Activated naive CD8-positive, alpha-beta T cell treated with anti-CD3 and anti-CD28 coated beads, Interleukin-2, amount 50 U/mL, for 24 hours (primary cell): Measurements from ENCODE around the gene KATNAL2.

Experiments used
- ATAC-seq: fragments of 150-1000 bp; cut with Tn5 transposase; one replicate; pipeline ENCODE4 v1.10.0; 2021
- DNase-seq: peaks from one replicate; pipeline ENCODE4 v3.0.0; 2021
- H3K27ac Mint-ChIP-seq: one replicate; pipeline ENCODE4 v1.8.0; 2021; ENCODE audit warnings: mild to moderate bottlenecking, mixed read lengths
- H3K27me3 Mint-ChIP-seq: one replicate; pipeline ENCODE4 v1.8.0; 2021; ENCODE audit warnings: mixed read lengths
- H3K36me3 Mint-ChIP-seq: one replicate; pipeline ENCODE4 v1.8.0; 2021; ENCODE audit warnings: low read depth, mixed read lengths
- H3K4me1 Mint-ChIP-seq: one replicate; pipeline ENCODE4 v1.8.0; 2021; ENCODE audit warnings: mixed read lengths
- H3K4me3 Mint-ChIP-seq: one replicate; pipeline ENCODE4 v1.8.0; 2021; ENCODE audit warnings: mild to moderate bottlenecking, moderate library complexity, mixed read lengths
- H3K9me3 Mint-ChIP-seq: one replicate; pipeline ENCODE4 v1.8.0; 2021; ENCODE audit warnings: mixed read lengths

KATNAL2 gene, protein sequence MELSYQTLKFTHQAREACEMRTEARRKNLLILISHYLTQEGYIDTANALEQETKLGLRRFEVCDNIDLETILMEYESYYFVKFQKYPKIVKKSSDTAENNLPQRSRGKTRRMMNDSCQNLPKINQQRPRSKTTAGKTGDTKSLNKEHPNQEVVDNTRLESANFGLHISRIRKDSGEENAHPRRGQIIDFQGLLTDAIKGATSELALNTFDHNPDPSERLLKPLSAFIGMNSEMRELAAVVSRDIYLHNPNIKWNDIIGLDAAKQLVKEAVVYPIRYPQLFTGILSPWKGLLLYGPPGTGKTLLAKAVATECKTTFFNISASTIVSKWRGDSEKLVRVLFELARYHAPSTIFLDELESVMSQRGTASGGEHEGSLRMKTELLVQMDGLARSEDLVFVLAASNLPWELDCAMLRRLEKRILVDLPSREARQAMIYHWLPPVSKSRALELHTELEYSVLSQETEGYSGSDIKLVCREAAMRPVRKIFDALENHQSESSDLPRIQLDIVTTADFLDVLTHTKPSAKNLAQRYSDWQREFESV

DNA sequence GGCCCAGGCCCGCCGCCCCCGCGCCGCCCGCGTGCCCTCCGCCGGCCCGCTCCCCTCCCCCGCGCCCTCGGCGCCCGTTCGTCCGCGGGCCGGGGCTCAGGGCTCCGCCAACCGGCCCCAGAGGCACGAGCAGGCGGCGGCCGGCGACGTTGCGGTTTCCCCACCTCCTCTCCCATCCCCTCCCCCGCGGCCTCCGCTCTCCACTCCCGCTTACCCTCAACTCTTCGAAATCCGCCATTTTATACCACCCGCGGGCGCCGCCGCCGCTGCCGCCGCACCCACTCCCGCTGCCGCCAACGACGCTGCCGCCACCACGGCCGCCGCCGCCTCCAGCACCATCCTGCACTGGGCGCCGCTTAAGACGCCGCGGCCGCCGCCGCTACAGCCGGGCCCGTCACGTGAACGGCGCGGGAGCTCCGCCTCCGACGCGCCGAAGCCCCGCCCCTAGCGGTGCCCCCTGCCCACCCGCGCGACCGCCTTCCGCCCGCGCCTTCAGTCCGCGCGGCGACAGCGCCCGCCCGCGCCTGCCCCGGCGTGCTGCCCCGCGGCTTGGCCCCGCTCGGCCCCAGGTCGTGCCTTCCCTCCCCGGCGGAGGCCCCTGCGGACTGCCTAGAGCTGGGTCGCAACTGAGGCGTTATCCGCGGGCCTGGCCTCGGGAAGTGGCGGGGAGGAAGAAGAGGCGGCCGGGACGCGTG lies at the start of gene KATNAL2, which contains the start of gene PIAS2:
KATNAL2 (plus strand) TSS at position 495 of the 695 bp plus-strand sequence. CDS start 29,271 bp downstream, outside the sequence.
PIAS2 (minus strand) TSS at position 400 of the 695 bp plus-strand sequence; CDS start at position 238, 162 bp downstream.
- ATAC-seq: peak; percentile 91
- Mint-ChIP-seq H3K27me3 (no peaks in the 10 kb centered on the region), H3K4me1 (peaks cover 51% of the 10 kb centered on the region), H3K4me3 (peak within 1 kb of the TSS; percentile 89), H3K27ac (peak within 1 kb of the TSS; percentile 88), H3K9me3 (no peaks in the 10 kb centered on the region), H3K36me3 (peaks cover 4% of the 10 kb centered on the region)
- DNase-seq: peak; percentile 78

DNA sequence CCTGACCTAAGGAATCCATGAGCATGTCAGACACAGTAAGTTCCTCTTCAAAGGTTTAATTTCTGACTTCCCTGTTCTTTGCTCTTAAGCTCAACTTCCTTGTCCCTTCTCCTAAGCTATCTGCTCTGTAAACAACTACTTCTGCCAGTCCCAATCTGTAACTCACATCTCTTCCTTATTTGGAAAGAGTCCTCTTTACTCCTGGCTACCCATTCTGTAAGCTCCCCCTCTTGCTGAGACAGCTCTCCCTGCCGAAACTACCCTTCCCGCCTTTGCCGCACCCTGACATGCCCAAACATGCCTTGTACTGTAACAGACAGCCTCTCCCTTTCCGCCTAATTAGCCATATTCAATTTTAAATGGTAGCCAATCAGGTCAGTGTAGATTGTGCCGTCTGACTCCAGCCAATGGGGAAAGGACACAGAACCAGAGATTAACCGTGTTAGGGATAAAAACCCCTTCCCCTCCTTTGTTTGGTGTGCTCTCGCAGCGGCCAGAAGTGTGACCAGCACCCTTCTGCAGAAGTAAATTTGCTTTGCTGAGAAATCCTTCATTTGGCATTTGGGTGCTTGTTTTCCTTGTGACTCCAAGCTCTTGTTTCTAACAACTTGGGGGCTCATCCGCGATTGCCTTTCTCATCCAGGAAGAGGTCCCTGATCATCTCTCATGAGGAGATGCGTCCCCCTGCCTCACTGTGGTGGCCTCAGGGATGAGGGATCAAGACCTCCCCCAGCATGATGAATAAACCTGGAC lies 49.1 kb upstream of the KATNAL2 start:
- no peak for ATAC-seq
- no peak overlapping the region for H3K27ac Mint-ChIP-seq

DNA sequence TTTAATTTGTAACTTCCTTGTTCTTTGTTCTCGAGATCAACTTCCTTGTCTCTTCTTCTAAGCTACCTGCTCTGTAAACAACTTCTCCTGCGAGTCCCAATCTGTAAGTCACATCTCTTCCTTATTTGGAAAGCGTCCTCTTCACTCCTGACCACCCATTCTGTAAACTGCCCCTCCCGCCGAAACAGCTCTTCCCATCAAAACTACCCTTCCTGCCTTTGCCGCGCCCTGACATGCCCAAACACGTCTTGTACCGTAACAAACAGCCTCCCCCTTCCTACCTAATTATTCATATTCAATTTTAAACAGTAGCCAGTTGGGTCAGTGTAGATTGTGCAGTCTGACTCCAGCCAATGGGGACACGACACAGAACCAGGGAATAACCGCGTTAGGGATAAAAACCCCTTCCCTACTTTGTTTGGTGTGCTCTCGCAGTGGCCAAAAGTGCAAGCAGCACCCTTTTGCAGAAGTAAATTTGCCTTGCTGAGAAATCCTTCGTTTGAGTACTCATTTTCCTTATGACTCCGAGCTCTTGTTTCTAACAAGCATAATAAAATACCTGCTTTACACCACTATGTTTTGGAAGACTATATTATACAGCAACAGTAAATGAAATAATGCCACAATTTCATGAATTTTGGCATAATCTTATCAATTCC lies 39.9 kb upstream of the KATNAL2 start:
- no peak for ATAC-seq
- Mint-ChIP-seq H3K9me3 (peaks cover 43% of the 10 kb centered on the region), H3K36me3 (peaks cover 67% of the 10 kb centered on the region), H3K27ac (no peak overlapping the region), H3K27me3 (no peaks in the 10 kb centered on the region), H3K4me1 (peaks cover 18% of the 10 kb centered on the region), H3K4me3 (no peak overlapping the region)
- no peak for DNase-seq

More for the DNA sequence above, 49.1 kb upstream of the KATNAL2 start:
- peaks cover 16% of the 10 kb centered on the region for H3K4me1 Mint-ChIP-seq
- no peak overlapping the region for H3K4me3 Mint-ChIP-seq
- no peaks in the 10 kb centered on the region for H3K27me3 Mint-ChIP-seq
- H3K9me3 Mint-ChIP-seq: peaks cover 34% of the 10 kb centered on the region
- no peak for DNase-seq
- H3K36me3 Mint-ChIP-seq: peaks cover 51% of the 10 kb centered on the region

DNA sequence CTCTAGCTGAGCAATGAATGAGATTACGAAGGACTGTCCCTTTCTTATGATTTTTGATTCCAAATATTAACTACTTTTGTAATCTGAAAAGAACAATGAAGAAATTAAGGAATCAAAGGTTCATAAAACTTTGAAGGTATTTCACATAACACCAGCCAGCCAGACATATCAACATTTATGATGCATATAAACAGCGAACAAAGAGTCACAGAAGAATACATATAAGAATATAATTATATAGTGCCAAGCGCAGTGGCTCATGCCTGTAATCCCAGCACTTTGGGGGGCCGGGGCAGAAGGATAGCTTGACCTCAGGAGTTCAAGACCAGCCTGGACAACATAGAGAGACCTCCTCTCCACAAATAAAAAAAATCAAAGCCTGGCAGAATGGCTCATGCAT lies 34.2 kb upstream of the KATNAL2 start:
- Mint-ChIP-seq H3K4me1 (peaks cover 4% of the 10 kb centered on the region), H3K27me3 (no peaks in the 10 kb centered on the region), H3K4me3 (no peak overlapping the region), H3K9me3 (peaks cover 12% of the 10 kb centered on the region), H3K27ac (no peak overlapping the region), H3K36me3 (peaks cover 41% of the 10 kb centered on the region)
- DNase-seq (no peak), ATAC-seq (no peak)

DNA sequence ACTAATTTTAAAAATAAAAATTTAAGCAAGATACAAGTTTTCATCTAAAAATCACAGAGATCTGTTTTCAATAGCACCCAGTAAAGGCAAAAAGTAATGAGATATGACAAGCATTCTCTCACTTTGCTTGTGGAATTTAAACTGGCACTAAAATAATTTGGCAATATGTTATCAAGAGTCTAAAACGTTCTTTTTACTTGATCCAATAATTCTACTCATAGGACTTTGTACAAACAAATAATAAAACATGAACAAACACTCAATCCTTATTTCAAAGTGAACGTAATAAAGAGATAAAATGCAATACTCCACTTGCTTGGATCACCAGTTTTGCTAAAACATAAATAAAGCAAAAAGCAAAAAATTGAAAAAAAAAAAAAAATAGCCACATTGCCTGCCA lies 30.5 kb upstream of the KATNAL2 start:
- peaks cover 24% of the 10 kb centered on the region for H3K9me3 Mint-ChIP-seq
- ATAC-seq: no peak
- H3K4me1 Mint-ChIP-seq: peaks cover 19% of the 10 kb centered on the region
- peaks cover 40% of the 10 kb centered on the region for H3K36me3 Mint-ChIP-seq
- H3K4me3 Mint-ChIP-seq: no peak overlapping the region
- no peaks in the 10 kb centered on the region for H3K27me3 Mint-ChIP-seq
- no peak for DNase-seq
- H3K27ac Mint-ChIP-seq: no peak overlapping the region

DNA sequence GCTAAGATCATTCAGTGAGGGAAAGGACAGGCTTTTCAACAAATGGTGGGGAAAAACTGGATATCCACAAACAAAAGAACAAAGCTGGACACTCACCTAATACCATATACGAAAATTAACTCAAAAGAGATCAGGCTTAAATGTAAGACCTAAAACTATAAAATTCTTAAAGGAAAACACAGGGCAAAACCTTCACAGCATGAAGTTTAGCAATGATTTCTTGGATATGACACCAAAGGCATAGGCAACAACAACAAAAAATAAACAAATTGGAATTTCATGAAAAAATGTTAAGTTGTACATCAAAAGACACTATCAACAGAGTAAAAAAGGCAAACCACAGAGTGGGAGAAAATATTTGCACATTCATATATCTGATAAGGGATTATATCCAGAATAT lies 28.4 kb upstream of the KATNAL2 start:
- Mint-ChIP-seq H3K36me3 (peaks cover 45% of the 10 kb centered on the region), H3K4me3 (no peak overlapping the region), H3K9me3 (peaks cover 24% of the 10 kb centered on the region), H3K4me1 (peaks cover 38% of the 10 kb centered on the region), H3K27ac (no peak overlapping the region), H3K27me3 (no peaks in the 10 kb centered on the region)
- no peak for DNase-seq
- no peak for ATAC-seq

DNA sequence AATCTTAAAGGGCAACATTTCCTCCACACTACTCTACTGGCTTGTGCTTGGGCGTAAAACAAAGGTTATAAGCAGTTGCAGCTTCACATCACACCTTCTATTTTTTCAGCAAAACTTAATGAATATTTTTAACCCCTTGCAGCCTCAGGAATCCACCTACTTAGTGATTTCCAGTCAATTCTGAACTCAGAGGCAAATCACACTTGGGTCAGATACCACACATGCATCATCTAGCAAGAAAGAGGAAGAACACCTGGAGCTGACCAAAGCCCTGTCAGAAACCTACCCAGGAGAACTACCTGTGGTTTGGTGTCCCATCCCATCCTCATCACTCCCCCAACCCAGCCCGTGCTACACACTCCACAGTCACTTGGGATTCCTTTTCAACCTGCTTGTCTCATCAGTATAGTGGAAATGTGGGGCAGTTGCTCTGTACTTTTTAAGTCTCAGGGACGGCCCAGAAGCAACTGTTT lies 25.6 kb upstream of the KATNAL2 start:
- no peak overlapping the region for H3K4me3 Mint-ChIP-seq
- H3K9me3 Mint-ChIP-seq: peaks cover 29% of the 10 kb centered on the region
- H3K27ac Mint-ChIP-seq: peak overlapping the region; percentile 46
- DNase-seq (peak; percentile 10), ATAC-seq (peak; percentile 87)
- H3K36me3 Mint-ChIP-seq: peaks cover 51% of the 10 kb centered on the region
- no peaks in the 10 kb centered on the region for H3K27me3 Mint-ChIP-seq
- H3K4me1 Mint-ChIP-seq: peaks cover 55% of the 10 kb centered on the region

DNA sequence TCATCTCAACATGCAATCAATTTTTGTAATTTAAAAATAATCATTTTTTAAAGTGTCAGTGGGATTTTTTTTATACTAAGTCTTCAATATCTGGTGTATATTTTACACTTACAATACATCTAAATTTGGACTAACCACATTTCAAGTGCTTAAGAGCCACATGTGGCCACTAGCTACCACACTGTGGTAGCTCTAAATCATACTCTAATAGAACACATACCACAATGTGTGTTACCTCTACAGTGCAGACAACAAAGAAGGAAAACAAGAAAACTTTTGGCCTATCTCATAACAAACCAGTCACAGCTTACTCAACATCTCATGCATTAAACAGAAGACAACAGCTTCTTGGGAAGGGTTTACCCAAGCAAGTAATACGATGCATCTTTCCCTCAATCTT lies 24.6 kb upstream of the KATNAL2 start:
- Mint-ChIP-seq H3K9me3 (peaks cover 29% of the 10 kb centered on the region), H3K4me3 (no peak overlapping the region), H3K4me1 (peaks cover 59% of the 10 kb centered on the region), H3K27me3 (no peaks in the 10 kb centered on the region), H3K36me3 (peaks cover 49% of the 10 kb centered on the region), H3K27ac (peak overlapping the region; percentile 31)
- DNase-seq (no peak), ATAC-seq (no peak)

DNA sequence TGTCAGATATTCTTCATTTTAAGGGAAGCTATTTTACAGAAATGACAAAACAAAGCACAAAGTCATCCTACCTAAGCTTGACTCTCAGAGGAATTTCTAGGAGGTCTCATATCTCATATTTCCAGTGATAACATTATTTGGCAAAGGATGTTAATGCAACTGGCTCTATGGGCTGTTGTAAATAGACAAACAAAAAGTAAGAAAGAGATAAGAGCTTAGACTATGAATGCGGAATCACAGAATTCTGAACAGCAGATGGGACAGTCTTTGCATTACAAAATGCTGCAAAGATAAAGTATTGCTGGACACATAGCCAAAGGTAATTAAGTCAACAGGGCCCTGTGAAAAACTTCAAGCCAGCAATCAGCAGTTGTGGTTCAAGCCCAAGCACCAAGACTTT lies 24.0 kb upstream of the KATNAL2 start:
- H3K4me1 Mint-ChIP-seq: peaks cover 59% of the 10 kb centered on the region

DNA sequence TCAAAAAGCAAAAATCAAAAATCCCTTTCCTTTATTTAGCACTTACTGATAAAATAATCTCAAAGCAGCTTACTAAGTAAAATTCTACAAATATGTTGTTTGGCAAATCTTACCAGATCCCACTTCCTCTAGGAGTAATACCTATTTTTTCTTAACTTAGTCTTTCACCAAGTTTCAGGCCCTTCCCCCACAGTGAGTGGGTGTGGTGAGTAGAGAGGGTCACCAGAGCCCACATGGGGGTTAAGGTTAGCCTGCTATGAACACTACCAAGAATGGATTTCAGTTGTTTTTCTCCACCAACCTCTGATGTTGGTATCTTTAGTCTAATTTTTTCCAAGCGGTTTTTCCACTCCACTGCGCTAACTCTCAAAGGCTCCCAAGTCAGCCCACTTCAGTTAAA lies 23.3 kb upstream of the KATNAL2 start:
- peaks cover 19% of the 10 kb centered on the region for H3K9me3 Mint-ChIP-seq
- H3K27ac Mint-ChIP-seq: peak overlapping the region; percentile 77
- ATAC-seq: peak; percentile 49
- no peaks in the 10 kb centered on the region for H3K27me3 Mint-ChIP-seq
- H3K4me1 Mint-ChIP-seq: peaks cover 59% of the 10 kb centered on the region
- H3K4me3 Mint-ChIP-seq: peak overlapping the region; percentile 8
- peak; percentile 31 for DNase-seq
- peaks cover 37% of the 10 kb centered on the region for H3K36me3 Mint-ChIP-seq

More for the DNA sequence above, 24.0 kb upstream of the KATNAL2 start:
- ATAC-seq (no peak), DNase-seq (no peak)
- Mint-ChIP-seq H3K27ac (peak overlapping the region; percentile 31), H3K9me3 (peaks cover 27% of the 10 kb centered on the region), H3K4me3 (no peak overlapping the region), H3K36me3 (peaks cover 44% of the 10 kb centered on the region), H3K27me3 (no peaks in the 10 kb centered on the region)

DNA sequence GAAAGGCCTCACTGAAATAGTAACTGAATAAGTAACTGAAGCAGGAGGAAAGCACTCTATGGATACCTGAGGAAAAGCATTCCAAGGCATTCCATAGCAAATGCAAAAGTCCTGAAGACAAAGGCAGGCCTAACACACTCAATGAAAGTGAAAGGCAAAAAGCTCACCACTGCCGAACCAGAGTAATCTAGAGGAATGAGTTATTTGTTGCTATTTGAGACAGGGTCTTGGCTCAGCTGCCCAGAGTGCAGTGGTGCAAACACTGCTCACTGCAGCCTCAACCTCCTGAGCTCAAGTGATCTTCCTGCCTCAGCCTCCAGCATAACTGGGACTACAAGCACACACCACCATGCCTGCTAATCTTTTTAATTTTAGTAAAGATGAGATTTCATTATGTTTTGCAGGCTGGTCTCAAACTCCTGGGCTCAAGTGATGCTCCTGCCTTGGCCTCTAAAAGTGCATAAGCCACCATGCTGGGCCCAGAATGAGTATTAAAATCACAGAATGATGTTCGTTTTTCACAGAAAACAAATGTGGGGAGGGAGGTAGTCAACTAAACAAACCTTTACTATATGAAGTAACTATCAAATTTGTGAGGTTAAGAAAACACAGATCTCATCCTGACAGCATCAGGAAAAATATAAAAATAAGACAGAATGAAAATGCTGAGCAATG lies 18.0 kb upstream of the KATNAL2 start:
- DNase-seq (no peak), ATAC-seq (peak; percentile 33)
- H3K27ac Mint-ChIP-seq: no peak overlapping the region
- peaks cover 33% of the 10 kb centered on the region for H3K36me3 Mint-ChIP-seq
- H3K27me3 Mint-ChIP-seq: no peaks in the 10 kb centered on the region
- peaks cover under 1% of the 10 kb centered on the region for H3K9me3 Mint-ChIP-seq
- no peak overlapping the region for H3K4me3 Mint-ChIP-seq
- H3K4me1 Mint-ChIP-seq: peaks cover 22% of the 10 kb centered on the region

DNA sequence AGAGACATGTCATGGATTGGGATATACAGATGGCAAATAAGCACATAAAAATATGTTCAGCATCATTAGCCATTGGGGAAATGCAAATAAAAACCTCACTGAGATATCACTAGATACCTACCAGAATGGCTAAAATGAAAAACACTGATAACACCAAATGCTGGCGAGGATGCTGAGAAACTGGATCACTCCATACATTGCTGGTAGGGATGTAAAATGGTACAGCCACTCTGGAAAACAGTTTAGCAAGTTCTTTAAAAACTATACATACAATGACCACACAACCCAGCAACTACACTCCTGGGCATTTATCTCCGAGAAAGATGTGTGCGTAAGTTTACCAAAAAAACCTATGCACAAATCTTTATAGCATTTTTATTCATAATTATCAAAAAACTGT lies 14.0 kb upstream of the KATNAL2 start:
- no peak overlapping the region for H3K4me3 Mint-ChIP-seq
- H3K9me3 Mint-ChIP-seq: peaks cover 4% of the 10 kb centered on the region
- peaks cover 13% of the 10 kb centered on the region for H3K4me1 Mint-ChIP-seq
- no peak for ATAC-seq
- H3K27me3 Mint-ChIP-seq: no peaks in the 10 kb centered on the region
- H3K36me3 Mint-ChIP-seq: peaks cover 31% of the 10 kb centered on the region
- no peak for DNase-seq
- H3K27ac Mint-ChIP-seq: no peak overlapping the region

DNA sequence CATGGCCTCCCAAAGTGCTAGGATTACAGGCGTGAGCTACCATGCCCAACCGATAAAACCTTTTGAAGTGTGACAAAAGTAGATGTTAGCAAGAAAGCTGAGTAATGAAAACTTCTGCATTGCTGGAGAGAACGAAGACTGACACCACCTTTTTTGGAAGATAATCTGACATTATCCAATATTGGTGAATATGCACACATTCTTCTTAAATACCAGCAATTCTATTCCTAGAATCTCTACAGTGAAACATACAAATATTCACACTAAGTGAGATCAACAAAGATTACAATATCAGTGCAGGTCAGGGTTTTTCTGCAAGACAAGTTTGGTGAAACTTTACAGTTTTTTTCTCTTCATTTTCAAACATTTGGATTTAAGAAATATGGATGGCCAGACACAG lies 7.9 kb upstream of the KATNAL2 start:
- Mint-ChIP-seq H3K4me1 (peaks cover 32% of the 10 kb centered on the region), H3K9me3 (peaks cover 4% of the 10 kb centered on the region), H3K4me3 (no peak overlapping the region), H3K27me3 (no peaks in the 10 kb centered on the region), H3K36me3 (peaks cover 19% of the 10 kb centered on the region), H3K27ac (no peak overlapping the region)
- ATAC-seq: no peak
- DNase-seq: no peak
